Measurements from ENCODE around the gene BANP. TPM values are rescaled to one million over a fixed set of nuclear protein-coding genes. Genes with fewer than 3 reads are reported as not detected.
"Not testable (repeated sequence)": the region's sequence is repeated elsewhere in the genome, so short reads cannot be mapped to it uniquely, and the experiment has no call there.

BANP gene, protein sequence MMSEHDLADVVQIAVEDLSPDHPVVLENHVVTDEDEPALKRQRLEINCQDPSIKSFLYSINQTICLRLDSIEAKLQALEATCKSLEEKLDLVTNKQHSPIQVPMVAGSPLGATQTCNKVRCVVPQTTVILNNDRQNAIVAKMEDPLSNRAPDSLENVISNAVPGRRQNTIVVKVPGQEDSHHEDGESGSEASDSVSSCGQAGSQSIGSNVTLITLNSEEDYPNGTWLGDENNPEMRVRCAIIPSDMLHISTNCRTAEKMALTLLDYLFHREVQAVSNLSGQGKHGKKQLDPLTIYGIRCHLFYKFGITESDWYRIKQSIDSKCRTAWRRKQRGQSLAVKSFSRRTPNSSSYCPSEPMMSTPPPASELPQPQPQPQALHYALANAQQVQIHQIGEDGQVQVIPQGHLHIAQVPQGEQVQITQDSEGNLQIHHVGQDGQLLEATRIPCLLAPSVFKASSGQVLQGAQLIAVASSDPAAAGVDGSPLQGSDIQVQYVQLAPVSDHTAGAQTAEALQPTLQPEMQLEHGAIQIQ
- 18.4 and 20.2 TPM in 2 replicates for total RNA-seq (2014; rRNA removed; shearing (Covaris generic))

DNA sequence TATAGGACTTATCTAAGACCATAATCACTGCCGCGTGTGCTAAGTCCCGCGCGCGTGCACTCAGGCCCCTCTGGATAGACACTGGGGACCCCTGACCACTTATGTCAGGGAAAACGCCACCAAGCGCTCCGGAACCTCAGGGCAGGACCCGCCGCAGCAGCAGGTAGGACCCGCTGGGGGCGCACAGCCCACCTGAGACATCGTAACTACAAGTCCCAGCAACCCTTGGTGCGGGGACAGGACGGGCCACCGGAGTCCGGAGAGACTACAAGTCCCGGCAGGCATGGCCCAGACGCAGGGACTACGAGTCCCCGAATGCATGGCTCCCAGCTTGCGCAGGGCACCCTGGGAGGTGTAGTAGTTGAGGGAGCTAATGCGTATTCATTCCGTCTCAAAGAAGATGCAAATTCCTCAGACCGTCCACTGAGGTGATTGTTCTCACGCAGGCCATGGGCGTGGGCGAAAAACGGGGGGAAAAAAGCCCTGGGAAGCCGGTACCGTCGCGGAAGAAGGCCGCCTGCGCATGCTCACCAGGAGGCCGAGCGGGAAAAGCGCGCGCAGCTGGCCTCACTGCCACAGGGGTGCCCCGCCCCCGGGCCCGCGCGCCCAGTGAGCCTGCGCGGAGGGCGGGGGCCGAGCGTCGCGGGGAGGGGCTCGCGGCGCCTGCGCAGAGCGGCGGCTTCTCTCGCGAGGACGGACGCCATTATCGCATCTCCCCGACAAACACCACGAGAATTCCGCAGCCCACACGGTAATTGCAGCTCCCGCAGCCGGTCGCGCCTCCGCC is at the start of gene BANP:
Gene BANP, plus strand, starts transcription at position 670 of the 787 bp plus-strand sequence. CDS start 23,682 bp downstream, outside the sequence.
- no peaks in the 10 kb centered on the region for H3K9me3 ChIP-seq (replicated peaks)
- no peaks in the 10 kb centered on the region for H3K27me3 ChIP-seq
- no peaks in the 10 kb centered on the region for H3K36me3 ChIP-seq
- peak; percentile 96 to 97 for DNase-seq
- H3K4me1 ChIP-seq = no peaks in the 10 kb centered on the region
- H3K27ac ChIP-seq = peak within 1 kb of the TSS; percentile 98
- peak within 1 kb of the TSS; percentile 68 for H3K4me3 ChIP-seq

DNA sequence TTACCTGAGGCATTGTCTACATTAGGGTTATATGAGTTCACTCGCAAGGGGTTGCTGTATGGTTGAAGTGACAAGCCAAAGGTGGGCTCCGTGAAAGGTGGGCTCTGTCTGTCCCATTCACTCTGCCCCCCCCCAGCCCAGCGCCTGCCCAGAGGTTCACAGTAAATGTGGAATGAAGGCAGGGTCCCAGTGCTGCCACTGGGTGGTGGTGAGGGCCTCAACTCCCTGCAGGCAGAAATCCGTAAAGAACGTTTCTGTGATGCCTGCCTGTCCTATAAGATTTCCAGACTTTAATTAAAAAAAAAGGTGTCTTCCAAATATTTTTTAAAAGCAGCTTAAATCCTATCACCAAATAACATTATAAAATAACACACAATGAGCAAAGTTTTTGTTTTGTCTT is 46.3 kb upstream of the BANP start:
- H3K4me1 ChIP-seq; H3K9me3 ChIP-seq (replicated peaks); DNase-seq; H3K4me3 ChIP-seq; H3K36me3 ChIP-seq; H3K27me3 ChIP-seq; H3K27ac ChIP-seq: not testable (repeated sequence)

DNA sequence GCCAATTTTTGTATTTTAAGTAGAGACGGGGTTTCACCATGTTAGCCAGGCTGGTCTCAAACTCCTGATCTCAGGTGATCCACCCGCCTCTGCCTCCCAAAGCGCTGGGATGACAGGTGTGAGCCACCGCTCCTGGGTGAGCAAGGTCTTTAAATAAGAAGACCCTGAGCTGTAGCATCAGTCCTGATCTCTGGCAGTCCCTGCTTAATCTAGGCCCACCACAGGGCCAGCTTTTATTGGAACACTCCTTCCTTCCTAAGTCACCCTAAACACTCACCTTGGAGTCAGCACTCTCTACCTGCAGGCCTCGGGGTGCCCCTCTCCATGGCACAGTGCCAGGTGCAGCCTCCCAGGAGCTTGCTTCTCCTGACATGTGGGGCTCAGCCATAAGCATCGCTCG is 45.7 kb upstream of the BANP start:
- not testable (repeated sequence) for H3K4me3 ChIP-seq; H3K36me3 ChIP-seq; H3K27ac ChIP-seq; DNase-seq; H3K9me3 ChIP-seq (replicated peaks); H3K27me3 ChIP-seq; H3K4me1 ChIP-seq

DNA sequence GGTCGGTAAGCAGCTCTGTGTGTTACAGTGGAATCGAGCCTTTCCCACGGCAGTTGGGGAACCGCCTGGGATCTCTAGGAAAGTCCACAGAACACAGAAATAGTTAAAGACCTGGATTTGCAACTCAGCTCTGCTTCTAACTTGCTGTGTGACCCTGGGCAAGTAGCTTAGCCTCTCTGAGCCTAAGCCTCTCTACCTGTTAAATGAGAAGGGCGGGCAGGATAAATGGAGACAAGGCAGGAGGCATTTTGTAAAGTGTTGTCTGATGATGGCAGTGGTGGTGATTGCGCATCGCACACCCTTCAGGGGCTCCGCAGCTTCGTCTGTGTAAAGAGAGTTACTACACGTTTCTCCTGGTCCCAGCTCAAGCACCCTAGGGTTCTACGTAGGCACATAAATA is 43.1 kb upstream of the BANP start:
- DNase-seq; H3K4me3 ChIP-seq; H3K9me3 ChIP-seq (replicated peaks); H3K27ac ChIP-seq; H3K4me1 ChIP-seq; H3K27me3 ChIP-seq; H3K36me3 ChIP-seq: not testable (repeated sequence)

DNA sequence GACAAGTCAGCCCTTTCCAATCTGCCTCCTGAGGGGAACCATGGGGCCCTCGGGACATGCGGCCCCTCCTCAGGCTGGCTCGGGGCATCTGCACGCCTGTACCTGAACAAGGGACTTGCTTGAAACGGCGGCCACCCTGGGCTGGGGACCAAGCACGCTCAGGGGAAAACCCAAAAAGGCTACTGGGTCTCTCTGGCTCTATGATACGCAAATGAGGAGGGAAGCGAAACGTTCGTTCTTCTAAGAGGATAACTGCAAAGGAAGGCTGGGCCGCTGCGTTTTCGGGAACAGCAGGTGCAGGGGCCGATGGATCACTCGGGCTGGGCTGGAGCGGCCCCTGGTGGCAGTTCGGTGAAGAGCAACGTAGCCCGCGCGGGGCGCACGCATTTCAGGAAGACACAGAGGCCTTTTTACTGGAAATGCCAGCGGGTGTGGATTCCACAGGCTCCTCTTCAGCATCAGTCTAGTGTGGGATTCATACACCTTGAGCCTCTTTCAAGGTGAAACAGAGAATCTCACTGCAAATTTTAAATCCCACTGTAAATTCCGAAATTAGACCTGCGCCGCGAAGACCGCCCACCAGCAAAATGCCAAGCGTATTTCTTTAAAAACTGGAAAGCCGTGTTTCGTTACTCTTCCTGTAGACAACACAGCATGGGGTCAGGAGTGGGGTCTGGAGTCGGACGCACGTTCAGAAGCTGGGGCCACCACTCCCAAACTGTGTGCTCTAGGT is 41.9 kb upstream of the BANP start:
- peak; percentile 55 to 73 for DNase-seq
- not testable (repeated sequence) for H3K4me3 ChIP-seq; H3K36me3 ChIP-seq; H3K4me1 ChIP-seq; H3K27ac ChIP-seq; H3K9me3 ChIP-seq (replicated peaks); H3K27me3 ChIP-seq

DNA sequence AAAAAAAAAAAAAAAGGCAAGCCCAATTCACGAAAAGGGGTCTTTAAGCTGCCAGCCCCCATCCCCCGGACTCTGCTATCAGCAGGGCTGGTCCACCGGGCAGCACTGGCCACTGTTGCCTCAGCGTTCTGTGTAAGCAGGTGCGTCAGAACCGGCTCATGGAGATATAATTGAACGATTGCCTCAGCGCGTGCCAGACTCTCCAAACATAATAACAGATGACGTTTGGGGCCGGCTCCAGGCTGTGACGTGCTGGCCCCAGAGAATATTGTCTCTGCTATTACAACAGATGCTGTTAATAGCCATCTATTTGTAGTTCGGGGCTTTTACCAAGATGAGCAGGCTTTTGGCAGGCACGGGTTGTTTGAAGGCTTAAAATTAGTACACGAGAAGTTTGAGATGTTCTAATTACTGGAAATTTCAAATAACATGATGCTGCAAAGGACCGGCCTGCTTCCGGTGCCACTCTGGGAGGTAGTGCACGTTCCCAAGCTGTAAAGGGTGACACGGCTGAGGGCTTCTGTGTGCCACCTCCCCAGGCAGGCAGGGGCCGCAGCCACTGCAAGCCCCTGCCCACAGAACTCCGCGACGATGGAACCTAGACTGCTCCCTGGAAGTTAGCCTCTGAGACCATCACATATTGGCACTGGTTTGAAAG is 40.0 kb upstream of the BANP start:
- not testable (repeated sequence) for H3K4me3 ChIP-seq; H3K4me1 ChIP-seq; H3K36me3 ChIP-seq; H3K27me3 ChIP-seq; H3K27ac ChIP-seq; H3K9me3 ChIP-seq (replicated peaks)
- DNase-seq = peak in 1 of 2 experiments; percentile 11

DNA sequence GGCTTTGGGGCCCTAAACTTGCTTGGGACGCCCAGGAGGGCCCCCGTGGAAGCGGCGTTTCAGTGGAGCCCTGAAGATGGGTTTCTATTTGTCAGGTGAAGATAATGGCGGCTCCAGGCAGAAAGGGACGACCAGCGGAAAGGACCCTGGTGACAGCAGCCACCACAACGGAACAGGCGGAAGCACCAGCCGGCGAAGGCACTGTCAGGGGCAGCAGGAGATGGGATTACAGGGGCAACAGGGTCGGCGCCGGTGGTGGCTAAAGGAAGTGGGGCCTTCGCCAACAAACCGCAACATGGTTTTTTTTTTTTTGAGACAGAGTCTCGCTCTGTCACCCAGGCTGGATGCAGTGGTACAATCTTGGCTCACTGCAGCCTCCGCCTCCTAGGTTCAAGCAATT is 38.5 kb upstream of the BANP start:
- H3K9me3 ChIP-seq (replicated peaks); H3K4me1 ChIP-seq: not testable (repeated sequence)

DNA sequence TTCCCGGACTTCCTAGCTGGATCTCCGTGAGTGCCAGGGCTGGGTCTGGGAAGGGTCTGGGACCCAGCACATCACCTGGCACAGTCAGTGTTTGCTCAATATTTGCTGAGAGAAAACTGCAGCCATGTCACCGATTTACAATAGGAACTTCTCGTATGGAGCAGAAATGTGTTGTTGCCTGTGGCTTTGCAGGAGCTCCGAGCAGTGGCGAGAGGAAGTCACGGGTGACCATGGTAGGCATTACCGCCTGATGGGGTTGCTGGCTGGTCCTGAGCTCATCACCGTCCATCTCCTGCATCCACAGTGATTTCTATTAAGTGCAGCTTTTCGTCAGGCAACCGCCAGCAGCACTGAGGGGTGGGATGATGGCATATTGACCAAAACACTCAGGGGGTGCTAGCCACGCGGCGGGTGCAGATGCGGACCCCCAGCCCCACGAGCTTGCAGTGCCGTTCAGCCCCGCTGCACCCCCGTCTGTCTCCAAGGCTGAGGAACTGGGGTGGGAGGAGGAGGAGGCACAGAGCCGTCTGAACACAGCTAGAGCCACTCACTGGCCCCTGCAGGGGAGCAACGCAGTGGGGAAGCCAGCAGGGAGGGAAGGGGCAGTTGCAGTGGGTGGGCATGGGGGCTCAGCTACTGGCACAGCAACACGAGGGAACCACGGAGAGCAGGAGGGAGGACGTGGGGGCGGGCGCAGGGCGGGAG is 37.1 kb upstream of the BANP start:
- H3K9me3 ChIP-seq (replicated peaks); H3K4me3 ChIP-seq; H3K36me3 ChIP-seq; DNase-seq; H3K27ac ChIP-seq; H3K4me1 ChIP-seq; H3K27me3 ChIP-seq: not testable (repeated sequence)

More for the DNA sequence above, 38.5 kb upstream of the BANP start:
- not testable (repeated sequence) for H3K36me3 ChIP-seq, H3K27ac ChIP-seq, H3K4me3 ChIP-seq, H3K27me3 ChIP-seq, DNase-seq

DNA sequence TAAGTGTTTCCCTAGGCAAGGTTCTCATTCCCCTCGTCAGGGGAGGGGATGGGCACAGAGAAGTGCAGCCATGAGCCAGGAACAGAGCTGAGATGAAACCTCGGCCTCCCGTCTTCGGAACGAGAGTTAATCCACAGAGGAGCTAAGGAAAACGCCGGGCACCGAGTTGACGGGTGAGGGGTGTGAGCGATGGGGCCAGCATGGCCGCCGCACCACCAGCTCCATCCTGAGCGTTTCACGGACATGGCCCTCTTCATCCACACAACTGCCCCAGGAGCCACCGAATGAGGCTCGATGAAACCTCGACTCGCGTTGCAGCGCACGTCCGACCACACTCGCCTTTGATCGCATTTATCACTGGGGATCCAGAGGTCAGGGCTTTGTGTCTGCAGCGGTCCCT is 36.4 kb upstream of the BANP start:
- no peak for DNase-seq
- no peaks in the 10 kb centered on the region for H3K9me3 ChIP-seq (replicated peaks)
- no peak overlapping the region for H3K27ac ChIP-seq
- no peaks in the 10 kb centered on the region for H3K4me1 ChIP-seq
- no peak overlapping the region for H3K4me3 ChIP-seq
- no peaks in the 10 kb centered on the region for H3K36me3 ChIP-seq
- no peaks in the 10 kb centered on the region for H3K27me3 ChIP-seq

DNA sequence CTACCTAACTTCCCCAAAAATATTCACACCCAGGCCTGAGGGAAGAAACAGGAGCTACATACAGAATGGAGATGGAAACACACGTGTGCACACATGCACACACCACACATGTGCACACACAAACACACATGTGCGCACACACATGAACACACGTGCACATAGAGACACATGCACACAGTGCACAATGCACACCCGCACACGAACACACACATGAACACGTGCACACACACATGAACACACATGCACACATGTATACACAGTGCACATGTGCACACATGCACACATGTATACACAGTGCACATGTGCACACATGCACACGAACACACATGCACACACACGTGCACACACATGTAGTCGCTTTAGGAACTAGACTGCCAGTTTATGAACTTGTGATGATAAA is 33.7 kb upstream of the BANP start:
- Histone ChIP-seq H3K27me3 (no peaks in the 10 kb centered on the region), H3K4me3 (no peak overlapping the region), H3K36me3 (no peaks in the 10 kb centered on the region), H3K9me3 (replicated peaks) (no peaks in the 10 kb centered on the region), H3K4me1 (no peaks in the 10 kb centered on the region), H3K27ac (no peak overlapping the region)
- no peak for DNase-seq

DNA sequence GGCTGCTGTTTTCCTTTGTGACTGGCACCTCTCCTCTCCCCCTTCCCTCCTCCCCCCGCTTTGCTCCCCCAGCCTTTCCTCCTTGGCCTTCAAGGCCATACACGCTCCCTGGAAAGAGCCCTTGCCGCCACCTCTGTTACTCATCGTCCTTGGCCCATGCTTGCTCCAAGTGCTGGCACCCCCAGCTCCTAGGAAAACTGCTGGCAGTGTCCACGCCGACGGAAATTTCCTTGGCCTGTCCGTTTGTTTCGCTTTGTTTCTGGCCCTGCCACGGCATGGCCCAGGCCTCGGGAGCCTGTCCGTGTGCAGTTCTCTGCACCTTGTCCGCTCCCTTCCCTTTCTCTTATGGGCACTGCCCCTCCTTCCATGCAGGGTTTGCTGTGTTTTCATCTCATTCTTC is 32.9 kb upstream of the BANP start:
- H3K36me3 ChIP-seq = no peaks in the 10 kb centered on the region
- DNase-seq = no peak
- no peaks in the 10 kb centered on the region for H3K4me1 ChIP-seq
- no peaks in the 10 kb centered on the region for H3K27me3 ChIP-seq
- no peaks in the 10 kb centered on the region for H3K9me3 ChIP-seq (replicated peaks)
- no peak overlapping the region for H3K27ac ChIP-seq
- H3K4me3 ChIP-seq = no peak overlapping the region

DNA sequence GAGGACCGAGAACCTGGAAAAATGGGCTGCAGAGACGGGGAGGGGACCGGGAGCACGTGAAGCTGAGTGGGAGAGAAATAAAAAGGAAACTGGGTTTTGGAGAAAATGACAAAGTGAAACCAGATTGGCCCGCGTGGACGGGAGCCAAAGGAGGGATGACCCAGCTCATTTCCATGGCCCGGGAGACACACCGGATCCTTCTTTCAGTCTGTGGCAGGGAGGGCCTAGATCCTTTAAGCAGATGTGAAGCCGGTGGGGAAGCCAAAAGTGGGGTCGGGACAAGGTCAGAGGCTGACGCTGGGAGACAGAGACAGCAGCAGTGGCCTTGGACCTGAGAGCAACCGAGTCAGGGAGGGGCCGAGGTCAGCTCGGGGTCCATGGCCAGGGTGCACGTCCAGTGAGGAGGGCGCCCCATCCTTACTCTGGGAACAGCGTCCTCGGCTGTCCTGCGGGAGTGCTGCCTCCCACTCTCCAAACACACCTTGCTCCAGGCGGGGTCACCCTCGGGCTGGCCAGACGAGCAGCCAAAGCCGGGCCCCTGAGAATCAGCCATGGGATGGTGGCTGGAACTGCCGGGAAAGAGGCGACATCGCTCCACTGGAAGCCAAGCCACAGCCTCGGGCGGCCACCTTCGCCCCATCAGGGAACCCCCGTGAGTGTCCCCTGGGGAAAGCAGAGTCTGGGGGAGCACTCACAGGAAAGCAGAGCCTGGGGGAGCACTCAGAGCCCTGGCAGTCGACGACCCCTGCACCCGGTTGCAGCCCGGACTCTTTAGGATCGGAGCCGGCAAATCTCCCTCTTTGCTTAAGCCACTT is 32.2 kb upstream of the BANP start:
- Histone ChIP-seq H3K9me3 (replicated peaks) (no peaks in the 10 kb centered on the region), H3K4me3 (no peak overlapping the region), H3K4me1 (no peaks in the 10 kb centered on the region), H3K27ac (no peak overlapping the region), H3K27me3 (peaks cover under 1% of the 10 kb centered on the region; the same call in 1 of the 2 replicates), H3K36me3 (no peaks in the 10 kb centered on the region)
- no peak for DNase-seq

DNA sequence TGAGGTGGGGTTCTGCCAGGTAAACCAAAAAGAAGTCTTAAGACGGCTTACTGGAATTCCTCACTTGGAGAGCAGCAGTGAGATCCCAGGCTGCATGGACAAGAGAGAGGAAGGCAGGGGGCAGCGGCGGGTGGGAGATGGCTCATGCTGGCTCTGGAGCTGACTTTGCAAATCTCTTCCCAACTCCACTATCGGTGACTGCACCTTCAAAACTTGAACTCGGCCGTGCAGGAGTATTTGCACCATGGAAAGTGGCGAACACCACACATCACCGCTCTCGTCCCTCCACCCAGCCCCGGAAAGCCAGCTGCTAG is 31.6 kb upstream of the BANP start:
- no peaks in the 10 kb centered on the region for H3K36me3 ChIP-seq
- DNase-seq = no peak
- no peaks in the 10 kb centered on the region for H3K9me3 ChIP-seq (replicated peaks)
- no peaks in the 10 kb centered on the region for H3K4me1 ChIP-seq
- H3K4me3 ChIP-seq = no peak overlapping the region
- peaks cover 6% of the 10 kb centered on the region; the same call in 1 of the 2 replicates for H3K27me3 ChIP-seq
- no peak overlapping the region for H3K27ac ChIP-seq

Data from SJCRH30 (cell line).